SK-N-DZ (cell line): Measurements from ENCODE around the gene UBE3B.
A peak's percentile ranks its signal among the peaks of the same experiment; 100 is the strongest.

ENCODE experiments used
- DNase-seq: peaks from one replicate; pipeline ENCODE4 v3.0.0-alpha.2; 2015; ENCODE audit warnings: low spot score

Gene UBE3B

GRCh38 chr12:109527489-109528123, 50.2 kb downstream of the UBE3B start:
- DNase-seq: no peak

- DNase-seq: peak; percentile 50
These were observed 52.5 kb downstream of the UBE3B start for GRCh38 chr12:109529691-109530640.

GRCh38 chr12:109531411-109531810, 54.0 kb downstream of the UBE3B start:
- peak; percentile 88 for DNase-seq

- no peak for DNase-seq
These were observed 55.5 kb downstream of the UBE3B start for GRCh38 chr12:109532721-109533486.

- DNase-seq: no peak
These were observed 56.0 kb downstream of the UBE3B start for GRCh38 chr12:109533487-109533740.

GRCh38 chr12:109534456-109534855, 57.0 kb downstream of the UBE3B start:
- no peak for DNase-seq

GRCh38 chr12:109535231-109535862, 57.9 kb downstream of the UBE3B start:
- no peak for DNase-seq

- no peak for DNase-seq
These were observed 58.4 kb downstream of the UBE3B start for GRCh38 chr12:109535863-109536250.

- no peak for DNase-seq
These were observed 59.7 kb downstream of the UBE3B start for GRCh38 chr12:109537136-109537535.

GRCh38 chr12:109538191-109538863, 60.9 kb downstream of the UBE3B start:
- peak; percentile 37 for DNase-seq

GRCh38 chr12:109539508-109539907, 62.1 kb downstream of the UBE3B start:
- DNase-seq: no peak

GRCh38 chr12:109540526-109541412, 63.3 kb downstream of the UBE3B start:
- DNase-seq: no peak

- no peak for DNase-seq
These were observed 63.9 kb downstream of the UBE3B start for GRCh38 chr12:109541413-109541726.

GRCh38 chr12:109542014-109542413, 64.6 kb downstream of the UBE3B start:
- no peak for DNase-seq

- no peak for DNase-seq
These were observed 65.4 kb downstream of the UBE3B start for GRCh38 chr12:109542876-109543275.

GRCh38 chr12:109544955-109545531, 67.6 kb downstream of the UBE3B start:
- no peak for DNase-seq

GRCh38 chr12:109545826-109546225, 68.4 kb downstream of the UBE3B start:
- no peak for DNase-seq

GRCh38 chr12:109547286-109547685, 69.9 kb downstream of the UBE3B start:
- no peak for DNase-seq

- DNase-seq: no peak
These were observed 70.8 kb downstream of the UBE3B start for GRCh38 chr12:109548258-109548657.

- no peak for DNase-seq
These were observed 72.3 kb downstream of the UBE3B start for GRCh38 chr12:109549613-109550270.
